GM18868 (cell line): ENCODE measurements around the gene AKAIN1.

Source experiments
- ATAC-seq: cut with Tn5 transposase; IDR thresholded peaks from one replicate; pipeline ENCODE4 v1.9.1; 2021; ENCODE audit warnings: mild to moderate bottlenecking, moderate library complexity; ENCODE audit not compliant: unreplicated experiment

The AKAIN1 gene

GRCh38 chr18:5197032-5197434 is at the start of gene AKAIN1:
AKAIN1 (minus strand) TSS chr18:5197257; CDS start chr18:5197053, 204 bp downstream.
- no peak for ATAC-seq

- no peak for ATAC-seq
These were observed 47.9 kb upstream of the AKAIN1 start for GRCh38 chr18:5244941-5245340.

- no peak for ATAC-seq
These were observed 42.4 kb upstream of the AKAIN1 start for GRCh38 chr18:5239447-5239846.

- peak; percentile 29 for ATAC-seq
These were observed 41.4 kb upstream of the AKAIN1 start for GRCh38 chr18:5238371-5238976.

- peak; percentile 95 for ATAC-seq
These were observed 40.8 kb upstream of the AKAIN1 start for GRCh38 chr18:5237723-5238370.

GRCh38 chr18:5237083-5237722 is 40.1 kb upstream of the AKAIN1 start:
- ATAC-seq = peak; percentile 36

GRCh38 chr18:5214583-5215351 is 17.7 kb upstream of the AKAIN1 start:
- ATAC-seq = peak; percentile 67

GRCh38 chr18:5207471-5208150 is 10.6 kb upstream of the AKAIN1 start:
- ATAC-seq = no peak

- no peak for ATAC-seq
These were observed 1.3 kb upstream of the AKAIN1 start for GRCh38 chr18:5198311-5198710.

- no peak for ATAC-seq
These were observed 404 bp upstream of the AKAIN1 start for GRCh38 chr18:5197461-5197860.

- no peak for ATAC-seq
These were observed 615 bp downstream of the AKAIN1 start for GRCh38 chr18:5196253-5197031.

- ATAC-seq = no peak
These were observed 1.4 kb downstream of the AKAIN1 start for GRCh38 chr18:5195656-5196055.

GRCh38 chr18:5180254-5180653 is 16.8 kb downstream of the AKAIN1 start:
- no peak for ATAC-seq

- no peak for ATAC-seq
These were observed 18.5 kb downstream of the AKAIN1 start for GRCh38 chr18:5178519-5178918.

GRCh38 chr18:5175378-5175777 is 21.7 kb downstream of the AKAIN1 start:
- ATAC-seq = peak; percentile 97

GRCh38 chr18:5173646-5174045 is 23.4 kb downstream of the AKAIN1 start:
- no peak for ATAC-seq

- no peak for ATAC-seq
These were observed 23.8 kb downstream of the AKAIN1 start for GRCh38 chr18:5173236-5173635.

- no peak for ATAC-seq
These were observed 29.2 kb downstream of the AKAIN1 start for GRCh38 chr18:5167831-5168230.

- ATAC-seq = no peak
These were observed 30.3 kb downstream of the AKAIN1 start for GRCh38 chr18:5166606-5167280.

- ATAC-seq = no peak
These were observed 32.2 kb downstream of the AKAIN1 start for GRCh38 chr18:5164903-5165302.
